GM23338 (cell line): ENCODE data around the gene DCTN5. TPM values are rescaled to one million over a fixed set of nuclear protein-coding genes. Genes with fewer than 3 reads are reported as not detected.

Experiments
- ATAC-seq: fragments of 200-7000 bp; cut with Tn5 transposase; 3 replicates; pipeline ENCODE4 v1.9.1; 2020
- DNase-seq: peaks from one replicate; pipeline ENCODE4 v3.0.0-alpha.2; 2015; ENCODE audit warnings: low spot score
- H2AFZ ChIP-seq: fragments of 200-600 bp; sonication (generic); 2 replicates; pipeline ENCODE4 v1.8.0; 2016; ENCODE audit warnings: antibody characterized with exemption, mild to moderate bottlenecking, moderate library complexity
- H3F3A ChIP-seq: fragments of 200-600 bp; sonication (generic); replicated peaks from 2 replicates; pipeline ENCODE4 v1.8.0; 2017; ENCODE audit warnings: antibody characterized with exemption, mixed run types, low read depth
- H3K27ac ChIP-seq: fragments of 200-600 bp; sonication (generic); 2 replicates; pipeline ENCODE4 v1.6.1; 2016; ENCODE audit warnings: low read depth
- H3K27me3 ChIP-seq: fragments of 200-600 bp; sonication (generic); 2 replicates; pipeline ENCODE4 v1.8.0; 2016; ENCODE audit warnings: mild to moderate bottlenecking, mixed run types, moderate library complexity; ENCODE audit not compliant: insufficient read depth
- H3K36me3 ChIP-seq: fragments of 200-600 bp; sonication (generic); 2 replicates; pipeline ENCODE4 v1.8.0; 2016; ENCODE audit warnings: mild to moderate bottlenecking; ENCODE audit not compliant: insufficient read depth
- H3K4me1 ChIP-seq: fragments of 200-600 bp; sonication (generic); 2 replicates; pipeline ENCODE4 v1.8.0; 2016; ENCODE audit warnings: mild to moderate bottlenecking, moderate library complexity; ENCODE audit not compliant: insufficient read depth
- H3K4me2 ChIP-seq: fragments of 200-600 bp; sonication (generic); 2 replicates; pipeline ENCODE4 v1.7.1; 2017; ENCODE audit warnings: mixed run types
- H3K4me3 ChIP-seq: fragments of 200-600 bp; sonication (generic); 2 replicates; pipeline ENCODE4 v1.6.1; 2016; ENCODE audit warnings: mixed run types
- H3K79me2 ChIP-seq: fragments of 200-600 bp; sonication (generic); replicated peaks from 2 replicates; pipeline ENCODE4 v1.8.0; 2017; ENCODE audit warnings: mild to moderate bottlenecking; ENCODE audit not compliant: insufficient read depth
- H3K9me2 ChIP-seq: fragments of 200-600 bp; sonication (generic); 2 replicates; pipeline ENCODE4 v1.8.0; 2017; ENCODE audit not compliant: insufficient read depth
- H4K20me1 ChIP-seq: fragments of 200-600 bp; sonication (generic); replicated peaks from 2 replicates; pipeline ENCODE4 v1.8.0; 2017; ENCODE audit warnings: mild to moderate bottlenecking; ENCODE audit not compliant: insufficient read depth
- H3K27ac Mint-ChIP-seq: 2 replicates; pipeline ENCODE4 v1.8.0; 2020; ENCODE audit warnings: inconsistent platforms, mild to moderate bottlenecking, moderate library complexity, mixed read lengths
- H3K27me3 Mint-ChIP-seq: 3 replicates; pipeline ENCODE4 v1.8.0; 2022; ENCODE audit warnings: low read depth, mild to moderate bottlenecking, moderate library complexity, mixed read lengths, inconsistent platforms; ENCODE audit not compliant: insufficient read depth, poor library complexity
- H3K36me3 Mint-ChIP-seq: 3 replicates; pipeline ENCODE4 v1.8.0; 2021; ENCODE audit warnings: low read depth, mild to moderate bottlenecking, inconsistent platforms, moderate library complexity, mixed read lengths
- H3K4me1 Mint-ChIP-seq: 3 replicates; pipeline ENCODE4 v1.8.0; 2020; ENCODE audit warnings: mild to moderate bottlenecking, inconsistent platforms, mixed read lengths
- H3K4me3 Mint-ChIP-seq: 3 replicates; pipeline ENCODE4 v1.8.0; 2021; ENCODE audit warnings: moderate library complexity, mild to moderate bottlenecking, inconsistent platforms, mixed read lengths
- H3K9me3 Mint-ChIP-seq: 3 replicates; pipeline ENCODE4 v1.8.0; 2020; ENCODE audit warnings: moderate library complexity, mild to moderate bottlenecking, inconsistent platforms, mixed read lengths
- CREB1 ChIP-seq: fragments of 250-450 bp; sonication (Bioruptor Pico); IDR thresholded peaks from 2 replicates; pipeline ENCODE4 v1.5.0; 2020; ENCODE audit warnings: low read depth, mild to moderate bottlenecking, moderate library complexity
- ETS1 ChIP-seq: IDR thresholded peaks from 2 replicates; pipeline ENCODE4 v1.6.1; 2016; ENCODE audit warnings: antibody characterized with exemption
- EZH2 ChIP-seq: fragments of 200-600 bp; sonication (generic); IDR thresholded peaks from one replicate; pipeline ENCODE4 v1.8.0; 2017; ENCODE audit warnings: antibody characterized with exemption, mild to moderate bottlenecking, low read depth; ENCODE audit not compliant: unreplicated experiment
- EZH2phosphoT487 ChIP-seq: fragments of 200-600 bp; sonication (generic); IDR thresholded peaks from one replicate; pipeline ENCODE4 v1.8.1; 2018; ENCODE audit warnings: antibody characterized with exemption; ENCODE audit not compliant: unreplicated experiment
- POLR2AphosphoS5 ChIP-seq: IDR thresholded peaks from 2 replicates; pipeline ENCODE4 v1.6.1; 2016; ENCODE audit warnings: antibody characterized with exemption, low read depth
- REST ChIP-seq: IDR thresholded peaks from one replicate; pipeline ENCODE4 v1.6.1; 2018; ENCODE audit warnings: antibody characterized with exemption; ENCODE audit not compliant: unreplicated experiment
- STAT1 ChIP-seq: IDR thresholded peaks from one replicate; pipeline ENCODE4 v1.6.1; 2016; ENCODE audit warnings: antibody characterized with exemption; ENCODE audit not compliant: unreplicated experiment
- ZNF114 ChIP-seq: fragments of 250-450 bp; sonication (Bioruptor Pico); IDR thresholded peaks from 2 replicates; pipeline ENCODE4 v1.5.0; 2020; ENCODE audit warnings: mild to moderate bottlenecking, moderate library complexity
- ZNF331 ChIP-seq: fragments of 250-450 bp; sonication (Bioruptor Pico); IDR thresholded peaks from 2 replicates; pipeline ENCODE4 v1.5.0; 2020; ENCODE audit warnings: low read depth, mild to moderate bottlenecking, moderate library complexity
- ZNF462 ChIP-seq: fragments of 250-450 bp; sonication (Bioruptor Pico); IDR thresholded peaks from 2 replicates; pipeline ENCODE4 v1.5.0; 2020; ENCODE audit warnings: mild to moderate bottlenecking, moderate library complexity
- polyA plus RNA-seq: library from polyadenylated mRNA; unstranded; fragments of >200 nt; fragmentation: Nextera tagmentation; extraction: Ambion mirVana; gene quantifications from 2 replicates; pipeline ENCODE4 v1.2.1, GENCODE V29; 2016
- total RNA-seq: library from RNA; depleted of rRNA; stranded (reverse); fragments of >200 nt; shearing (Covaris generic); gene quantifications from 2 replicates; pipeline ENCODE4 v1.2.3, GENCODE V29; 2014

DCTN5 gene
- total and polyA plus RNA-seq, 2 experiments from 2014 or later = 11.5 to 69.6 TPM

- TF ChIP-seq POLR2AphosphoS5 = no peak
- TF ChIP-seq STAT1 = no peak
- TF ChIP-seq ZNF114 (CRISPR knock-in tag) = no peak
Measured at GRCh38 chr16:23611936-23612335, 29.3 kb upstream of the DCTN5 start (continued).

- Histone ChIP-seq H3K36me3 (peaks cover 9% of the 10 kb centered on the region; the same call in 1 of the 2 replicates), H3F3A (no peaks in the 10 kb centered on the region), H3K27me3 (no peaks in the 10 kb centered on the region), H3K4me3 (no peak overlapping the region), H4K20me1 (peaks cover 3% of the 10 kb centered on the region; the same call in 1 of the 2 replicates), H3K27ac (no peak overlapping the region), H2AFZ (no peak overlapping the region), H3K4me1 (no peaks in the 10 kb centered on the region), H3K79me2 (no peaks in the 10 kb centered on the region), H3K9me2 (no peaks in the 10 kb centered on the region), H3K4me2 (no peak overlapping the region)
- Mint-ChIP-seq H3K9me3 (no peaks in the 10 kb centered on the region), H3K36me3 (peaks cover 62% of the 10 kb centered on the region), H3K4me1 (no peaks in the 10 kb centered on the region), H3K4me3 (no peak overlapping the region), H3K27me3 (peaks cover 2% of the 10 kb centered on the region), H3K27ac (no peak overlapping the region)
- no peak for DNase-seq
- no peak for ATAC-seq
- no peak for TF ChIP-seq ZNF462 (CRISPR knock-in tag)
Measured at GRCh38 chr16:23615805-23616204, 25.5 kb upstream of the DCTN5 start.

GRCh38 chr16:23624092-23624491 is 17.2 kb upstream of the DCTN5 start:
- TF ChIP-seq POLR2AphosphoS5 = no peak
- no peak for TF ChIP-seq ZNF331 (CRISPR knock-in tag)
- TF ChIP-seq REST = no peak
- TF ChIP-seq CREB1 (CRISPR knock-in tag) = no peak
- no peak for TF ChIP-seq STAT1
- TF ChIP-seq ETS1 = no peak
- TF ChIP-seq EZH2 = no peak
- TF ChIP-seq EZH2phosphoT487 = no peak
- H3K4me2 ChIP-seq = no peak overlapping the region
- no peaks in the 10 kb centered on the region for H3K27me3 ChIP-seq
- Mint-ChIP-seq H3K36me3 (peaks cover 78% of the 10 kb centered on the region), H3K4me3 (no peak overlapping the region; the same call in 2 of the 3 replicates), H3K27me3 (peaks cover 1% of the 10 kb centered on the region), H3K27ac (no peak overlapping the region), H3K4me1 (no peaks in the 10 kb centered on the region), H3K9me3 (no peaks in the 10 kb centered on the region)
- no peak for ATAC-seq
- no peaks in the 10 kb centered on the region for H4K20me1 ChIP-seq
- no peak for DNase-seq
- H3K4me3 ChIP-seq = no peak overlapping the region
- 0 out of 2 replicates have a peak, but pooled peaks cover 5% of the 10 kb centered on the region for H3K79me2 ChIP-seq
- H3K36me3 ChIP-seq = peaks cover 57% of the 10 kb centered on the region
- no peaks in the 10 kb centered on the region; the same call in 1 of the 2 replicates for H3F3A ChIP-seq
- no peaks in the 10 kb centered on the region for H3K4me1 ChIP-seq
- no peaks in the 10 kb centered on the region for H3K9me2 ChIP-seq
- H3K27ac ChIP-seq = no peak overlapping the region
- H2AFZ ChIP-seq = no peak overlapping the region
